Activated CD4-positive, alpha-beta T cell treated with anti-CD3 and anti-CD28 coated beads for 24 hours (primary cell): ENCODE measurements around the gene MITF.
"Not testable (repeated sequence)": the region's sequence is repeated elsewhere in the genome, so short reads cannot be mapped to it uniquely, and the experiment has no call there.

Source experiments
- DNase-seq, 2 donors: peaks; one replicate each; pipeline ENCODE4 v3.0.0-alpha.2; 2020; ENCODE audit warnings: low read depth in 2 of 2

Gene MITF

DNA sequence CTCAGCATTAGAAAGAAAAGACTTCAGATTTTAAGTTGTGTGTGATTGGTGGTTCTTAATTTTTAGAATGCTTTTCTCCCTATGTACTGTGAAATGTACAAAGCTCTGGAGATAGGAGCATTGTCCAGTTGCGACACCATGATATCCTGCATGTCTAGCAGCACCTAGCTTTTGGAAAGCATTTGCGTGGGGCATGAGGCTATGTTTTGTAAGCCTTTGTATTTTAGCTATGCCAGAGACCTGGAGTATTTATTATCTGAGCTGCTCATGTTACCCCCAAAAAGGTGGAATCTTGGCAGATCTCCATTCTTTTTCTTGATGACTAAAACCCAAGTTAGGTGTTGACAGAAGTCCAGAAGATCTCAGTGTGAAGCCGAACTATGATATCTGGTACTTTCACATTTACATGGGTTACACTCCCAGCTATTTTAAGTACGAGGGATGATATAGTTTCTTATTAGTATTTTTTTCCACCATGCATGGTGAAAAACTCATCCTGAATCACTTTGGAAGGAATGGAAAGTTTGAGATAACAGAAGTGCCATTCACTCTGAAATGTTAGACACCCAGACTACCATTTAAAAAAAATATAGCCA lies 133.6 kb downstream of the MITF start:
- no peak for DNase-seq

GRCh38 chr3:69876073-69876472 lies 136.8 kb downstream of the MITF start:
- no peak for DNase-seq

DNA sequence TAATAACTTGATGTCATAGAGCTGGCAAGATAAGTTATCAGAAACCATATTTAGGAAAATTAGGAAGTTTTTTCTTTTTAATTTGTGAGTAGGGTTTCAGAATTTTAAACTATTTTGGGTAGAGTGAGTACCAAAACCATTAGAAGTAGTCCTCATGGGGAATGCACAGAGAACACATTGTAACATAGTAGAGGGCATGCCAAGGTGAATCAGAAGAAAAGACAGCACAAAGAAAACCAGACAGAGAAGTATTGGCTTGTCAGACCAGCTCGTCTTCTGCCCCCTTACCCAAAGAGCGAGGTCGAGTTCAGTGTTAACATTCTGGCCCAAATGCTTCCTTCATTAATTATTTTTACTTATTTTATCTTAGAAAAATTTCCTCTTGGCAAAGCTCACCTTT lies 139.0 kb downstream of the MITF start:
- DNase-seq = no peak

DNA sequence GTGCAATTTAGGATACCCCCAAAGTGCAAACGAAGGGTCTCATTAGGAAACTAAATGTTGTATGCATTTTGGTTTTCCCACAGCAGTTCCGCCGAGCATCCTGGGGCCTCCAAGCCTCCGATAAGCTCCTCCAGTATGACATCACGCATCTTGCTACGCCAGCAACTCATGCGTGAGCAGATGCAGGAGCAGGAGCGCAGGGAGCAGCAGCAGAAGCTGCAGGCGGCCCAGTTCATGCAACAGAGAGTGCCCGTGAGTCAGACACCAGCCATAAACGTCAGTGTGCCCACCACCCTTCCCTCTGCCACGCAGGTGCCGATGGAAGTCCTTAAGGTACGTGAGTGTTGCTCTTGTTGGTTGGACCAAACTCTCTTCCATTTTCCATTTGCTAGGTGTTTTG lies 139.8 kb downstream of the MITF start:
- no peak for DNase-seq

- no peak for DNase-seq
Measured at GRCh38 chr3:69880069-69880640, 140.9 kb downstream of the MITF start.

- DNase-seq = no peak
Measured at GRCh38 chr3:69881051-69881450, 141.8 kb downstream of the MITF start.

- no peak for DNase-seq
Measured at GRCh38 chr3:69881756-69882428, 142.6 kb downstream of the MITF start.

DNA sequence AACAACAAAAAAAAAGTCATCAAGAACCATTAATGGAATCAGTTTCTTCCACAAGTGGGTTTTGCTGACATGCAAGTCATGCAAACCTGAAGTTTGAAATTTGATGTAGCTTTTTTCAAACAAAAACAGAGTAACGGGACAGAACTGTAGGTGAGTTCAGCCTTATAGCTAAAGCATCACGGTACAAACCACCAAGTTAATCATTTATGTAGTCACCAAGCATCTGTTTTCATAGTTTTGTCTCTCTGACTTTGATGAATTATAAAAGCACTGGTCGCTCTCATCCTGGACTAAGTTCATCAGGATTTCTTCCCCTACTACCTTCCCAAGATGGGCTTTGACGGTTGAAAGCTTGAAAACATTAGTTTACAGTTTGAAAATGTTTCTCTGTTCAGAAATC lies 143.3 kb downstream of the MITF start:
- no peak for DNase-seq

GRCh38 chr3:69888040-69888942 lies 149.0 kb downstream of the MITF start:
- DNase-seq = no peak

GRCh38 chr3:69888943-69889315 lies 149.7 kb downstream of the MITF start:
- DNase-seq = no peak

DNA sequence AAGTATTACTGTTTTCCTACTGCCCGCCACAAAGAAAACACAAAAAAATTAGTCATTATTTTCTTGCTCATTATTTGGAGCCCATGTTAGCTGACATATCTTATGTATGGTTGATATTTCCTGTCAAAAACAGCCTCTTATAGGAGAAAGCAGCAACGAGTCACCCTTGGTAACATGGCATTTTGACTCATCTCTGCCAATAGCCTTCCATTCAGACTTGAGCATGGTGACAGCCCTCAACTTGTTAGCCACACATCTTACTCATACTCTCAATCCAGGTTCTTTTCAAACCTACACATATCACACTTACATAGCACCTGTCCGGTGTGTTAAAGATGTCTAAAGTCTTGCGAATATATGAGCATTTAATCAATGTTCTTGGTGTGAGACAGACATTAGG lies 150.8 kb downstream of the MITF start:
- no peak for DNase-seq

DNA sequence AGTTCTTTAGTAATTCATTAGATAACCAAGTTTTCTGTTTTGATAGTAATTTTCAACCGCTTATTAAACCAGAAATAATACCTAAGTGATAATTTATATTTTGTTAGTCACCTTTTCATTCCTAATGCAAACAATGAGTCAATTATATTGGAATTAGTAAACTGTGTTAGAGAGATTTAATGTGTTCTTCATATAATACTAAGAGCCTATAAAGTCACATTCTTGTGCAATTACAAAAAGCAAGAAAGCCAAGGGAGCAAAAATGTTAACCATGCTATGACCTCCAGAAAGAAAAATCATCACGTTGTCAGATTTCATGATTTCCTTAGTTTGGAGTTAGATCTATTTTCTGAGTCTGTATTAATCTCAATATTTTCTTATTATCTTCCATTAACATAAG lies 151.4 kb downstream of the MITF start:
- no peak for DNase-seq

DNA sequence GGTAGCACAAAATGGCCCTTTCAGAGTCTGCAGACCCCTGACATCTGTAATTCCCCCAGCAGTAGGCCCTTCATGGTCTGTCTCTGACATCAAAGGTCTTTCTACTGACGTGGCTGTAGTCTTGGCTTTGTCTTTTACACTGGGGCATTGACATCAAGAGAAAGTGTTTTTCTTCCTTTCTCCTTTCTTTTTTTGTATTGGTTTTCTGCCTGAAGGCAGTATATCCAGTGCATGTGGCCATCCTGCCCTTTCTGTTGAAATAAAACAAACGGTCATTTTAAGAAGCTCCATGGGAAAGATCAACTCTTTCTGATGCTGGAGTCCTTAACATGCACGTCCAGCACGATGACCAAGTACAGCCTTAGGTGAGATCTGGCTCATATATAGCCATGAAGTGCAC lies 153.4 kb downstream of the MITF start:
- DNase-seq = no peak

- DNase-seq = no peak
Measured at GRCh38 chr3:69893274-69893673, 154.0 kb downstream of the MITF start.

GRCh38 chr3:69896095-69896494 lies 156.8 kb downstream of the MITF start:
- no peak for DNase-seq

DNA sequence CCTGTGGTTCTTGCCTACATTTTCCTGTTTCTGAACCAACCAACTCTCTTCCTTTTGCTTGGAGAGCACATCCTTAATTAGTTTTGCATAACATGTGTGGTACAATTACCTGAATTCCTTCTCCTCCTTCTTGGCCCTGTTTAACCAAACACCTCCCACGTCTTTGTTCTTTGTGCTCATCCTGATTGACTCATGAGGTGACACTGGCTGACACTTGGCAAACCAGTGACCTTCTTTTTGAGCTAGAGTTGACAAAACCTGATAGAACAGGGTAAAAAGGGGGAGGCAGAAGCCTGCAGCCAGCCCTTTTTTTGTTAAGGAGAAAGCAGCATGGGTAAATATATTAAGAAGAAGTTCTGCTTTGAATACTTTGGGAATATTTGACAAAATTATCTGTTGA lies 161.1 kb downstream of the MITF start:
- DNase-seq = no peak

DNA sequence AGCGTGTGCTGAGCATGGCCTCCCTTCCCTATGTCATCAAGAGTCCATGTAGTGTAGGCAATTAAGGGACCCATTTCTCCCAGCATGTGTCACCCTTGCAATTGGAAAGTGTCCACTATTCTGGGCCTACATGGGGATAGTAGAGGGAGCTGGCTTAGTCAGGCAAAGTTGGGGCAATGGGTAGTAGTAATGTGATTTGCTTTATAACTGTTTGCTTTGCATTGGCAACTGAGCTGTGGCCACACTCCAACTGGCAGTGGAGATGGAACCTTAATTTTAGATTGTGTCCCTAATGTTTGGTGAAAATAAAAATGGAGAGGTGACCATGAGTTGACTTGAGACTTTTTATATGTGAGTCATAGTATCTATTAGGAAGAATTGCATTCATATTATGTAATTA lies 162.5 kb downstream of the MITF start:
- no peak for DNase-seq

GRCh38 chr3:69902386-69902785 lies 163.1 kb downstream of the MITF start:
- DNase-seq = no peak

DNA sequence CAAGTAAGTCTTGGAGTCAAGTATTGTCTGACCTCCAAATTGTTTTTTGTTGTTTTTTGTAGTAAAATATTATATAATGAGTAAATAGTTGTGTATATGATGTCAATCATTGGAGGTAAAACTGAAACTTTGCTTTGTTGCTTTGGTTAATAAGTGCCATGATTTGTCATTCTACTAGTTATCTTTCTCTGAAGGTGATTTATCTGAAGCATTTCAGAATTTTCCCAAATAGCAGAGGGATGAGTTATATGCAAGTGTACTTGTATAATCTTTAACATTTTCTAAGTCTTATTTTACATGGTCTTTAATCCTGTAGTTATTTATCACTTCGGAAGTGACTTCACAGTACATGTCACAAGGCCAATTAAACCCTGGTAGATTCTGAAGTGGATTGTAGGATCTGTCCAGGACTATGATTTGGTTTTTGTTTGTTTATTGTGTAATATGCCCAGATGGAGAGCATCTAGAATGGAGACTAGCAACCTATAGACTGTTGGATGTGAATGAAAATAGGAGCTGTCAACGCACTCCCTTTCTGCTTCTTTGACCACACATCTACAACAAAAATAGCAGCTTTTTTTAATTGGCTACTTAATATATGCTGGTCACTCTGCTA lies 167.2 kb downstream of the MITF start:
- DNase-seq = no peak

DNA sequence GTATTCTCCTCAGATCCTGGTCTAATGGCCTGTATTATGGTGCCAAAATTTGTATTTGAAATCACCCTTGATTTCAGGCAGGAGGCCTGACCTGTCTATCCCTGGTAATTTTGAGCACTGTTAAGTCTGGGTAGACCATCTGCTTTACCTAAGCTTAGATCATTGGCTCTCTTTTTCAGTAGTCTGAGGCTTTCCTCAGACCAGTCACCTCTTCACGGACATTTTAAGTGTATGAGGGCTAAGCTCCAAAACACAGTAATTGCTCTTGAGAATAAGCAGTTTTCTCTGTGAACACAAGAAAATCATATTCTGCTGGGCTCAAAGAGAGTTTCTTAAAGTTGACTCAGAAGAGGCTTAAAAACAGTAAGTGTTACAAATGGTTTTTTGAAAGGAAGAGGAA lies 168.3 kb downstream of the MITF start:
- DNase-seq = no peak

- not testable (repeated sequence) for DNase-seq
Measured at GRCh38 chr3:69909859-69910258, 170.6 kb downstream of the MITF start.

DNA sequence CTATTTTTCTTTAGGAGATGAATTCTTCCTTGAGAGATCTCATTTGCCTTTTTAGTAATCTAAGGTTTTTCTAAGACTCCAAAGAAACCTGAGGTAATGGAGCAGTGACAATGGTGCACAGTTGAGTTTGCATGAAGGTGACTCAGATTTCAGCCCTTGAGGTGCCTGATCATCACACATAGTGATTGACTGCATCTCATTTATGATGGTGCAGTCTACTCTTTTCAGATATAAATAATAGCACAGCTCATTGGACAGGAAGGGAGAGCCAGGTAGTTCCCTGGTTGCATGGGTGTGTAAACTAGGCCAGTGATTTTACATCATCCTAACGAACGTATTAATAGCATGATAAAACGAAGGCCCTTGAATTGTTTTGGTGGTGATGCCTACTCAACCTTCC lies 174.2 kb downstream of the MITF start:
- no peak for DNase-seq
